ENCODE measurements around the gene PPFIA2. TPM values are rescaled to one million over a fixed set of nuclear protein-coding genes. Genes with fewer than 3 reads are reported as not detected.

PPFIA2 gene
- total and polyA plus RNA-seq, 2 donors, result 1.4 to 14.5 TPM

GRCh38 chr12:81417056-81417455, 342.1 kb downstream of the PPFIA2 start:
- H3K4me3 ChIP-seq (ENCODE audit: low read depth, low read length), result no peak overlapping the region
- H3K36me3 ChIP-seq (ENCODE audit: insufficient read depth), result no peaks in the 10 kb centered on the region
- no peak overlapping the region for H3K27ac ChIP-seq (ENCODE audit: low read depth)
- no peak for DNase-seq (ENCODE audit: extremely low spot score)
- WGBS, result 29% methylated on average over 2 of the region's 3 CpGs
- H3K4me1 ChIP-seq (ENCODE audit: insufficient read depth), result no peaks in the 10 kb centered on the region

- H3K27ac ChIP-seq (ENCODE audit: low read depth), result no peak overlapping the region
- no peak for DNase-seq (ENCODE audit: extremely low spot score)
- no peaks in the 10 kb centered on the region for H3K4me1 ChIP-seq (ENCODE audit: insufficient read depth)
- H3K36me3 ChIP-seq (ENCODE audit: insufficient read depth), result no peaks in the 10 kb centered on the region
- 52% methylated on average over 1 of the region's 1 CpG for WGBS
- H3K4me3 ChIP-seq (ENCODE audit: low read depth, low read length), result no peak overlapping the region
Observed at GRCh38 chr12:81416571-81416970, 342.6 kb downstream of the PPFIA2 start.

- Histone ChIP-seq H3K4me3 (ENCODE audit: low read depth, low read length) (no peak overlapping the region), H3K36me3 (ENCODE audit: insufficient read depth) (no peaks in the 10 kb centered on the region), H3K4me1 (ENCODE audit: insufficient read depth) (no peaks in the 10 kb centered on the region), H3K27ac (ENCODE audit: low read depth) (no peak overlapping the region)
- DNase-seq (ENCODE audit: extremely low spot score), result no peak
Observed at GRCh38 chr12:81414441-81414840, 344.7 kb downstream of the PPFIA2 start.

GRCh38 chr12:81412940-81413339, 346.2 kb downstream of the PPFIA2 start:
- 51% methylated on average over 1 of the region's 1 CpG for WGBS
- no peak for DNase-seq (ENCODE audit: extremely low spot score)
- Histone ChIP-seq H3K36me3 (ENCODE audit: insufficient read depth) (no peaks in the 10 kb centered on the region), H3K27ac (ENCODE audit: low read depth) (no peak overlapping the region), H3K4me1 (ENCODE audit: insufficient read depth) (no peaks in the 10 kb centered on the region), H3K4me3 (ENCODE audit: low read depth, low read length) (no peak overlapping the region)

GRCh38 chr12:81403348-81403747, 355.8 kb downstream of the PPFIA2 start:
- H3K27ac ChIP-seq (ENCODE audit: low read depth), result no peak overlapping the region
- H3K4me3 ChIP-seq (ENCODE audit: low read depth, low read length), result no peak overlapping the region
- DNase-seq (ENCODE audit: extremely low spot score), result no peak
- no peaks in the 10 kb centered on the region for H3K4me1 ChIP-seq (ENCODE audit: insufficient read depth)
- WGBS, result 95% methylated on average over 1 of the region's 1 CpG
- no peaks in the 10 kb centered on the region for H3K36me3 ChIP-seq (ENCODE audit: insufficient read depth)

- H3K27ac ChIP-seq (ENCODE audit: low read depth), result no peak overlapping the region
- 91% methylated on average over 2 of the region's 2 CpGs for WGBS
Observed at GRCh38 chr12:81401241-81401640, 357.9 kb downstream of the PPFIA2 start.

GRCh38 chr12:81400024-81400423, 359.1 kb downstream of the PPFIA2 start:
- Histone ChIP-seq H3K4me3 (ENCODE audit: low read depth, low read length) (no peak overlapping the region), H3K27ac (ENCODE audit: low read depth) (no peak overlapping the region), H3K4me1 (ENCODE audit: insufficient read depth) (no peaks in the 10 kb centered on the region), H3K36me3 (ENCODE audit: insufficient read depth) (no peaks in the 10 kb centered on the region)
- DNase-seq (ENCODE audit: extremely low spot score), result no peak
- 97% methylated on average over 1 of the region's 1 CpG for WGBS

More at GRCh38 chr12:81401241-81401640, 357.9 kb downstream of the PPFIA2 start:
- Histone ChIP-seq H3K4me3 (ENCODE audit: low read depth, low read length) (no peak overlapping the region), H3K36me3 (ENCODE audit: insufficient read depth) (no peaks in the 10 kb centered on the region), H3K4me1 (ENCODE audit: insufficient read depth) (no peaks in the 10 kb centered on the region)
- DNase-seq (ENCODE audit: extremely low spot score), result no peak

GRCh38 chr12:81395431-81395830, 363.7 kb downstream of the PPFIA2 start:
- H3K27ac ChIP-seq (ENCODE audit: low read depth), result no peak overlapping the region
- no peaks in the 10 kb centered on the region for H3K4me1 ChIP-seq (ENCODE audit: insufficient read depth)
- WGBS, result 64% methylated on average over 3 of the region's 3 CpGs
- H3K36me3 ChIP-seq (ENCODE audit: insufficient read depth), result no peaks in the 10 kb centered on the region
- H3K4me3 ChIP-seq (ENCODE audit: low read depth, low read length), result no peak overlapping the region
- no peak for DNase-seq (ENCODE audit: extremely low spot score)

- Histone ChIP-seq H3K27ac (ENCODE audit: low read depth) (no peak overlapping the region), H3K4me3 (ENCODE audit: low read depth, low read length) (no peak overlapping the region), H3K4me1 (ENCODE audit: insufficient read depth) (no peaks in the 10 kb centered on the region), H3K36me3 (ENCODE audit: insufficient read depth) (no peaks in the 10 kb centered on the region)
- no peak for DNase-seq (ENCODE audit: extremely low spot score)
- WGBS, result 92% methylated on average over 7 of the region's 7 CpGs
Observed at GRCh38 chr12:81389550-81390099, 369.5 kb downstream of the PPFIA2 start.

GRCh38 chr12:81386101-81386500, 373.0 kb downstream of the PPFIA2 start:
- H3K36me3 ChIP-seq (ENCODE audit: insufficient read depth), result no peaks in the 10 kb centered on the region
- H3K4me1 ChIP-seq (ENCODE audit: insufficient read depth), result no peaks in the 10 kb centered on the region
- no peak overlapping the region for H3K27ac ChIP-seq (ENCODE audit: low read depth)
- WGBS, result 95% methylated on average over 1 of the region's 1 CpG
- no peak overlapping the region for H3K4me3 ChIP-seq (ENCODE audit: low read depth, low read length)
- no peak for DNase-seq (ENCODE audit: extremely low spot score)

- WGBS, result 86% methylated on average over 1 of the region's 1 CpG
- Histone ChIP-seq H3K4me3 (ENCODE audit: low read depth, low read length) (no peak overlapping the region), H3K27ac (ENCODE audit: low read depth) (no peak overlapping the region), H3K4me1 (ENCODE audit: insufficient read depth) (no peaks in the 10 kb centered on the region), H3K36me3 (ENCODE audit: insufficient read depth) (no peaks in the 10 kb centered on the region)
- no peak for DNase-seq (ENCODE audit: extremely low spot score)
Observed at GRCh38 chr12:81381951-81382350, 377.2 kb downstream of the PPFIA2 start.

- Histone ChIP-seq H3K27ac (ENCODE audit: low read depth) (no peak overlapping the region), H3K4me1 (ENCODE audit: insufficient read depth) (no peaks in the 10 kb centered on the region), H3K4me3 (ENCODE audit: low read depth, low read length) (no peak overlapping the region), H3K36me3 (ENCODE audit: insufficient read depth) (no peaks in the 10 kb centered on the region)
- no peak for DNase-seq (ENCODE audit: extremely low spot score)
- 56% methylated on average over 4 of the region's 4 CpGs for WGBS
Observed at GRCh38 chr12:81378601-81379285, 380.4 kb downstream of the PPFIA2 start.

GRCh38 chr12:81377771-81378170, 381.4 kb downstream of the PPFIA2 start:
- Histone ChIP-seq H3K4me1 (ENCODE audit: insufficient read depth) (no peaks in the 10 kb centered on the region), H3K4me3 (ENCODE audit: low read depth, low read length) (no peak overlapping the region), H3K27ac (ENCODE audit: low read depth) (no peak overlapping the region), H3K36me3 (ENCODE audit: insufficient read depth) (no peaks in the 10 kb centered on the region)
- WGBS, result 69% methylated on average over 4 of the region's 4 CpGs
- no peak for DNase-seq (ENCODE audit: extremely low spot score)

GRCh38 chr12:81375969-81376368, 383.2 kb downstream of the PPFIA2 start:
- Histone ChIP-seq H3K4me3 (ENCODE audit: low read depth, low read length) (no peak overlapping the region), H3K36me3 (ENCODE audit: insufficient read depth) (no peaks in the 10 kb centered on the region), H3K4me1 (ENCODE audit: insufficient read depth) (no peaks in the 10 kb centered on the region), H3K27ac (ENCODE audit: low read depth) (no peak overlapping the region)
- WGBS, result 74% methylated on average over 3 of the region's 3 CpGs
- no peak for DNase-seq (ENCODE audit: extremely low spot score)
